GM12878 (cell line): ENCODE data around the gene BRINP2. TPM values are rescaled to one million over a fixed set of nuclear protein-coding genes. Genes with fewer than 3 reads are reported as not detected.

Experiments used
- ATAC-seq: fragments of 200-7000 bp; cut with Tn5 transposase; 3 replicates; pipeline ENCODE4 v1.9.1; 2020; ENCODE audit warnings: mild to moderate bottlenecking, moderate library complexity
- BruUV-seq: library from RNA; stranded (reverse); fragments of 400-500 nt; replicated peaks from 2 replicates; lab custom pipeline; 2021; lab: Mats Ljungman, UMichigan
- CTCF ChIA-PET: fragments of 300-600 bp; sonication (Branson Sonifier 250); formaldehyde crosslinking; extraction: SDS; loops from one replicate; lab custom pipeline; 2021; ENCODE audit warnings: inconsistent platforms; lab: Yijun Ruan, JAX
- POLR2A ChIA-PET: fragments of 350-600 bp; formaldehyde crosslinking; extraction: SDS; loops from one replicate; lab custom pipeline; 2021; ENCODE audit warnings: inconsistent platforms; lab: Charles Lee
- RAD21 ChIA-PET: fragments of 300-600 bp; sonication (Branson Sonifier 250); formaldehyde crosslinking; loops from one replicate; lab custom pipeline; 2023; ENCODE audit warnings: antibody characterized with exemption; ENCODE audit not compliant: unreplicated experiment; lab: Charles Lee
- SMC1A ChIA-PET: fragments of 300-600 bp; sonication (Branson Sonifier 250); formaldehyde crosslinking; loops from one replicate; lab custom pipeline; 2023; ENCODE audit not compliant: unreplicated experiment, uncharacterized antibody; lab: Charles Lee
- DNase-seq: peaks from one replicate; pipeline ENCODE4 v3.0.0-alpha.2; 2011; ENCODE audit warnings: low read depth, low spot score
- FAIRE-seq: peaks from 3 replicates; lab custom pipeline; 2011; peaks lifted over from hg19 to GRCh38; lab: Jason Lieb, UNC
- H2AFZ ChIP-seq: 2 replicates; pipeline ENCODE4 v1.6.0; 2011; ENCODE audit warnings: low read depth, low read length, control low read depth; ENCODE audit not compliant: control insufficient read depth
- H3K27ac ChIP-seq: 2 replicates; pipeline ENCODE4 v1.5.1; 2011; ENCODE audit warnings: control low read depth; ENCODE audit not compliant: control insufficient read depth, insufficient read depth
- H3K27me3 ChIP-seq, 2 experiments: replicated peaks in 1 of 2; 2 replicates each; pipeline versions ENCODE4 v1.6.0 to v1.6.1; 2011; ENCODE audit warnings: low read length in 1 of 2; ENCODE audit not compliant: control insufficient read depth in 2 of 2, insufficient read depth in 2 of 2
- H3K36me3 ChIP-seq, 2 experiments: 2 replicates each; pipeline ENCODE4 v1.5.1; 2011; ENCODE audit warnings: low read length in 1 of 2; ENCODE audit not compliant: control insufficient read depth in 2 of 2, insufficient read depth in 2 of 2
- H3K4me1 ChIP-seq: 2 replicates; pipeline ENCODE4 v1.6.1; 2011; ENCODE audit warnings: mild to moderate bottlenecking, low read length, moderate library complexity, mixed read lengths; ENCODE audit not compliant: control insufficient read depth, insufficient read depth
- H3K4me2 ChIP-seq: 2 replicates; pipeline ENCODE4 v1.6.0; 2011; ENCODE audit warnings: control low read depth; ENCODE audit not compliant: control insufficient read depth, insufficient read depth
- H3K4me3 ChIP-seq: fragments of 200-600 bp; sonication (generic); 2 replicates; pipeline ENCODE4 v1.5.1; 2016
- H3K79me2 ChIP-seq: 2 replicates; pipeline ENCODE4 v1.6.0; 2011; ENCODE audit warnings: low read length; ENCODE audit not compliant: control insufficient read depth, insufficient read depth
- H3K9ac ChIP-seq: 2 replicates; pipeline ENCODE4 v1.8.0; 2011; ENCODE audit warnings: low read length, control low read depth, mixed read lengths; ENCODE audit not compliant: control insufficient read depth, insufficient read depth
- H3K9me3 ChIP-seq: replicated peaks from 3 replicates; pipeline ENCODE4 v1.5.1; 2011; ENCODE audit warnings: mild to moderate bottlenecking, low read length; ENCODE audit not compliant: control insufficient read depth, insufficient read depth
- H4K20me1 ChIP-seq: 2 replicates; pipeline ENCODE4 v1.6.0; 2011; ENCODE audit not compliant: control insufficient read depth, insufficient read depth
- ATF2 ChIP-seq: IDR thresholded peaks from 2 replicates; pipeline ENCODE4 v1.6.1; 2012; ENCODE audit warnings: low read length, inconsistent platforms
- EED ChIP-seq: sonication (generic); IDR thresholded peaks from 2 replicates; pipeline ENCODE4 v1.6.1; 2016; ENCODE audit warnings: antibody characterized with exemption, low read depth
- IRF3 ChIP-seq: fragments of 450-650 bp; IDR thresholded peaks from 2 replicates; pipeline ENCODE4 v1.6.1; 2014; ENCODE audit warnings: mild to moderate bottlenecking
- MEF2A ChIP-seq: IDR thresholded peaks from 2 replicates; pipeline ENCODE4 v1.6.1; 2011; ENCODE audit warnings: low read depth, mild to moderate bottlenecking, low read length, moderate library complexity; ENCODE audit not compliant: insufficient read depth
- RELA ChIP-seq: fragments of 450-650 bp; IDR thresholded peaks from 2 replicates; pipeline ENCODE4 v1.8.0; 2014; ENCODE audit warnings: borderline replicate concordance; ENCODE audit not compliant: partially characterized antibody
- RFX5 ChIP-seq: IDR thresholded peaks from 2 replicates; pipeline ENCODE4 v1.6.1; 2011; ENCODE audit warnings: low read depth, low read length, improper control_type of control experiment
- TCF7 ChIP-seq: IDR thresholded peaks from 2 replicates; pipeline ENCODE4 v1.6.1; 2014; ENCODE audit warnings: antibody characterized with exemption, borderline replicate concordance
- ZNF24 ChIP-seq: fragments of 450-650 bp; IDR thresholded peaks from 2 replicates; pipeline ENCODE4 v1.6.1; 2017; ENCODE audit warnings: antibody characterized with exemption, mild to moderate bottlenecking
- WGBS: methylation state at CpG from one replicate; pipeline ENCODE4 v1.1.6; 2016; ENCODE audit warnings: low lambda C conversion rate; ENCODE audit not compliant: insufficient replicate concordance, insufficient coverage; ENCODE audit errors: missing lambda C conversion rate; 5-methylcytosine and 5-hydroxymethylcytosine counted together
- in situ Hi-C: fragments of 300-500 bp; cut with MboI; formaldehyde crosslinking; loops from 9 replicates; pipeline ENCODE4 v1.14.3; 2018; ENCODE audit warnings: mixed read lengths
- intact Hi-C: fragments of 100-400 bp; cut with micrococcal nuclease; formaldehyde crosslinking; loops from one replicate; pipeline ENCODE4 v1.14.2; 2022; ENCODE audit not compliant: unreplicated experiment
- polyA plus RNA-seq, 11 experiments: library from polyadenylated mRNA; depleted of rRNA in 4 of 11; unstranded in 6 of 11; stranded (reverse) in 5 of 11; fragments of >200 nt; fragmentation: Nextera tagmentation in 4 of 11; fragmentation: Illumina TruSeq in 1 of 11; extraction: Ambion mirVana in 4 of 11; extraction: Trizol in 1 of 11; gene quantifications; 1 replicate in 1 of 11; 2 replicates in 10 of 11; pipeline versions ENCODE4 v1.2.1 to v1.2.3, GENCODE V29; 2011 to 2016; ENCODE audit warnings: inconsistent platforms in 2 of 11, missing spikeins in 2 of 11, low read depth in 1 of 11
- total RNA-seq, 4 experiments: library from RNA; depleted of rRNA in 3 of 4; stranded (reverse); fragments of >200 nt in 3 of 4; fragmentation: Illumina TruSeq in 1 of 4; extraction: Trizol in 1 of 4; gene quantifications; 2 replicates each; pipeline versions ENCODE4 v1.2.1 to v1.2.3, GENCODE V29; 2013 to 2021

Gene BRINP2
- total and polyA plus RNA-seq, 10 of the 15 experiments (the other 5 are each of a cell fraction or from before 2014, with no cell fraction given) = 0.03 TPM; not detected in 9

GRCh38 chr1:177162243-177162642 is 8.5 kb upstream of the BRINP2 start:
- intact Hi-C loops (no loop called here), in situ Hi-C loops (no loop called here)
- ChIA-PET SMC1A (no interaction called here), RAD21 (no interaction called here), POLR2A (no interaction called here)
- no peak overlapping the region for H3K9ac ChIP-seq
- no peak overlapping the region for H3K4me3 ChIP-seq
- no peak overlapping the region for H3K4me2 ChIP-seq
- no peaks in the 10 kb centered on the region for H3K9me3 ChIP-seq
- DNase-seq (no peak), ATAC-seq (no peak)
- no peak overlapping the region for H2AFZ ChIP-seq
- no peaks in the 10 kb centered on the region for H4K20me1 ChIP-seq
- no peaks in the 10 kb centered on the region for H3K79me2 ChIP-seq
- no TSS peak for BruUV-seq
- no peak for TF ChIP-seq RFX5
- TF ChIP-seq IRF3 = no peak
- TF ChIP-seq EED = no peak
- no peak for TF ChIP-seq ATF2
- TF ChIP-seq ZNF24 = no peak
- TF ChIP-seq TCF7 = no peak
- TF ChIP-seq MEF2A = no peak
- no peak for TF ChIP-seq RELA
- TF ChIP-seq, all 136 proteins: peak for 0
- no peaks in the 10 kb centered on the region for H3K36me3 ChIP-seq
- H3K4me1 ChIP-seq = no peaks in the 10 kb centered on the region
- FAIRE-seq = no peak
- no peak overlapping the region for H3K27ac ChIP-seq
- H3K27me3 ChIP-seq = peaks cover 0 to 2% of the 10 kb centered on the region in 2 experiments; a peak in 2 of 4 replicates
- 0% methylated on average over 2 of the region's 2 CpGs for WGBS
- CTCF ChIA-PET = no interaction called here
